ENCODE results near the gene MST1R. TPM values are rescaled to one million over a fixed set of nuclear protein-coding genes. Genes with fewer than 3 reads are reported as not detected.

MST1R gene
- total and polyA plus RNA-seq, 2 experiments from 2014 or later = 3.7 to 3.9 TPM

DNA sequence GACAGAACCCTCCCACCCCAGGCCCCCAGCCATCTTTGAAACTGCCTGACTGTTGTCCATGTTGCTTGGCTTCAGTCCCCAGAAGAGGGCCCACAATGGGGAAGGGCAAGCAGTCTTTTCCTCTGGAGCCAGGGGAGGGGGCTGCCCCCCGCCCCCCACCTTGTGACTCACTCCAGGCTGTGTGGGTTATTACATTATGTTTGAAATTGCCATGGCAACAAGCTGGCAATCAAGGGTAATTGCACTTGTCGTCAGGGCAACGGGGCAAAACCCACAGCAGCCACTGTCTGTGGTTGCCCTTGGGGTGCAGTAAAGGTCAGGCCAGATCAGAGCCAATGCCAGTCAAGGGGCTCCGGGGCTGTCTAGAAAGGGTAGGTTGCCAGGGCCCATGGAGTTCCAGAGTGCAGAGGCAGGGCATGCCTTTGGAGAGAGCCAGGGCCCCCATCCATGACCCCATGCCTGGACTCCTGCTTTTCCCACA, 30.8 kb downstream of the MST1R start:
- Mint-ChIP-seq H3K27ac (no peak overlapping the region), H3K36me3 (ENCODE audit: low read depth) (no peaks in the 10 kb centered on the region), H3K9me3 (no peaks in the 10 kb centered on the region), H3K4me3 (no peak overlapping the region), H3K27me3 (ENCODE audit: insufficient read depth, low read depth, poor library complexity) (peaks cover 11% of the 10 kb centered on the region), H3K4me1 (peaks cover 14% of the 10 kb centered on the region)
- H3K79me2 ChIP-seq (replicated peaks; ENCODE audit: insufficient read depth) = peaks cover 8% of the 10 kb centered on the region
- no peak overlapping the region for H3K4me3 ChIP-seq
- no peak overlapping the region for H2AFZ ChIP-seq
- DNase-seq (ENCODE audit: low spot score) (no peak), ATAC-seq (no peak)
- no peaks in the 10 kb centered on the region for H3K9me2 ChIP-seq (ENCODE audit: insufficient read depth)
- peaks cover 9% of the 10 kb centered on the region for H3K4me1 ChIP-seq (ENCODE audit: insufficient read depth)
- no peaks in the 10 kb centered on the region for H3K27me3 ChIP-seq (ENCODE audit: insufficient read depth)
- no peaks in the 10 kb centered on the region for H4K20me1 ChIP-seq (replicated peaks; ENCODE audit: insufficient read depth)
- 0 out of 2 replicates have a peak, but pooled peaks cover 10% of the 10 kb centered on the region for H3F3A ChIP-seq (replicated peaks; ENCODE audit: low read depth)
- TF ChIP-seq EZH2 (IDR thresholded peaks at IDR 0.05; ENCODE audit: low read depth, unreplicated experiment) (no peak), POLR2AphosphoS5 (IDR thresholded peaks at IDR 0.05; ENCODE audit: low read depth) (no peak), JUNB (IDR thresholded peaks at IDR 0.05; ENCODE audit: unreplicated experiment) (no peak), ZNF331 (CRISPR knock-in tag; IDR thresholded peaks at IDR 0.05; ENCODE audit: low read depth) (no peak), STAT1 (IDR thresholded peaks at IDR 0.05; ENCODE audit: unreplicated experiment) (no peak), CREB1 (CRISPR knock-in tag; IDR thresholded peaks at IDR 0.05; ENCODE audit: low read depth) (no peak), EZH2phosphoT487 (IDR thresholded peaks at IDR 0.05; ENCODE audit: unreplicated experiment) (no peak), ZNF114 (CRISPR knock-in tag; IDR thresholded peaks at IDR 0.05) (no peak), NANOG (IDR thresholded peaks at IDR 0.05; ENCODE audit: borderline replicate concordance) (no peak)
- TF ChIP-seq, protein P1, sequence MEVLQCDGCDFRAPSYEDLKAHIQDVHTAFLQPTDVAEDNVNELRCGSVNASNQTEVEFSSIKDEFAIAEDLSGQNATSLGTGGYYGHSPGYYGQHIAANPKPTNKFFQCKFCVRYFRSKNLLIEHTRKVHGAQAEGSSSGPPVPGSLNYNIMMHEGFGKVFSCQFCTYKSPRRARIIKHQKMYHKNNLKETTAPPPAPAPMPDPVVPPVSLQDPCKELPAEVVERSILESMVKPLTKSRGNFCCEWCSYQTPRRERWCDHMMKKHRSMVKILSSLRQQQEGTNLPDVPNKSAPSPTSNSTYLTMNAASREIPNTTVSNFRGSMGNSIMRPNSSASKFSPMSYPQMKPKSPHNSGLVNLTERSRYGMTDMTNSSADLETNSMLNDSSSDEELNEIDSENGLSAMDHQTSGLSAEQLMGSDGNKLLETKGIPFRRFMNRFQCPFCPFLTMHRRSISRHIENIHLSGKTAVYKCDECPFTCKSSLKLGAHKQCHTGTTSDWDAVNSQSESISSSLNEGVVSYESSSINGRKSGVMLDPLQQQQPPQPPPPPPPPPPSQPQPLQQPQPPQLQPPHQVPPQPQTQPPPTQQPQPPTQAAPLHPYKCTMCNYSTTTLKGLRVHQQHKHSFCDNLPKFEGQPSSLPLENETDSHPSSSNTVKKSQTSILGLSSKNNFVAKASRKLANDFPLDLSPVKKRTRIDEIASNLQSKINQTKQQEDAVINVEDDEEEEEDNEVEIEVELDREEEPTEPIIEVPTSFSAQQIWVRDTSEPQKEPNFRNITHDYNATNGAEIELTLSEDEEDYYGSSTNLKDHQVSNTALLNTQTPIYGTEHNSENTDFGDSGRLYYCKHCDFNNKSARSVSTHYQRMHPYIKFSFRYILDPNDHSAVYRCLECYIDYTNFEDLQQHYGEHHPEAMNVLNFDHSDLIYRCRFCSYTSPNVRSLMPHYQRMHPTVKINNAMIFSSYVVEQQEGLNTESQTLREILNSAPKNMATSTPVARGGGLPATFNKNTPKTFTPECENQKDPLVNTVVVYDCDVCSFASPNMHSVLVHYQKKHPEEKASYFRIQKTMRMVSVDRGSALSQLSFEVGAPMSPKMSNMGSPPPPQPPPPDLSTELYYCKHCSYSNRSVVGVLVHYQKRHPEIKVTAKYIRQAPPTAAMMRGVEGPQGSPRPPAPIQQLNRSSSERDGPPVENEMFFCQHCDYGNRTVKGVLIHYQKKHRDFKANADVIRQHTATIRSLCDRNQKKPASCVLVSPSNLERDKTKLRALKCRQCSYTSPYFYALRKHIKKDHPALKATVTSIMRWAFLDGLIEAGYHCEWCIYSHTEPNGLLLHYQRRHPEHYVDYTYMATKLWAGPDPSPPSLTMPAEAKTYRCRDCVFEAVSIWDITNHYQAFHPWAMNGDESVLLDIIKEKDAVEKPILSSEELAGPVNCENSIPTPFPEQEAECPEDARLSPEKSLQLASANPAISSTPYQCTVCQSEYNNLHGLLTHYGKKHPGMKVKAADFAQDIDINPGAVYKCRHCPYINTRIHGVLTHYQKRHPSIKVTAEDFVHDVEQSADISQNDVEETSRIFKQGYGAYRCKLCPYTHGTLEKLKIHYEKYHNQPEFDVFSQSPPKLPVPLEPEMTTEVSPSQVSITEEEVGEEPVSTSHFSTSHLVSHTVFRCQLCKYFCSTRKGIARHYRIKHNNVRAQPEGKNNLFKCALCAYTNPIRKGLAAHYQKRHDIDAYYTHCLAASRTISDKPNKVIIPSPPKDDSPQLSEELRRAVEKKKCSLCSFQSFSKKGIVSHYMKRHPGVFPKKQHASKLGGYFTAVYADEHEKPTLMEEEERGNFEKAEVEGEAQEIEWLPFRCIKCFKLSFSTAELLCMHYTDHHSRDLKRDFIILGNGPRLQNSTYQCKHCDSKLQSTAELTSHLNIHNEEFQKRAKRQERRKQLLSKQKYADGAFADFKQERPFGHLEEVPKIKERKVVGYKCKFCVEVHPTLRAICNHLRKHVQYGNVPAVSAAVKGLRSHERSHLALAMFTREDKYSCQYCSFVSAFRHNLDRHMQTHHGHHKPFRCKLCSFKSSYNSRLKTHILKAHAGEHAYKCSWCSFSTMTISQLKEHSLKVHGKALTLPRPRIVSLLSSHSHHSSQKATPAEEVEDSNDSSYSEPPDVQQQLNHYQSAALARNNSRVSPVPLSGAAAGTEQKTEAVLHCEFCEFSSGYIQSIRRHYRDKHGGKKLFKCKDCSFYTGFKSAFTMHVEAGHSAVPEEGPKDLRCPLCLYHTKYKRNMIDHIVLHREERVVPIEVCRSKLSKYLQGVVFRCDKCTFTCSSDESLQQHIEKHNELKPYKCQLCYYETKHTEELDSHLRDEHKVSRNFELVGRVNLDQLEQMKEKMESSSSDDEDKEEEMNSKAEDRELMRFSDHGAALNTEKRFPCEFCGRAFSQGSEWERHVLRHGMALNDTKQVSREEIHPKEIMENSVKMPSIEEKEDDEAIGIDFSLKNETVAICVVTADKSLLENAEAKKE (CRISPR knock-in tag; IDR thresholded peaks at IDR 0.05) = no peak
- TF ChIP-seq, protein P2, sequence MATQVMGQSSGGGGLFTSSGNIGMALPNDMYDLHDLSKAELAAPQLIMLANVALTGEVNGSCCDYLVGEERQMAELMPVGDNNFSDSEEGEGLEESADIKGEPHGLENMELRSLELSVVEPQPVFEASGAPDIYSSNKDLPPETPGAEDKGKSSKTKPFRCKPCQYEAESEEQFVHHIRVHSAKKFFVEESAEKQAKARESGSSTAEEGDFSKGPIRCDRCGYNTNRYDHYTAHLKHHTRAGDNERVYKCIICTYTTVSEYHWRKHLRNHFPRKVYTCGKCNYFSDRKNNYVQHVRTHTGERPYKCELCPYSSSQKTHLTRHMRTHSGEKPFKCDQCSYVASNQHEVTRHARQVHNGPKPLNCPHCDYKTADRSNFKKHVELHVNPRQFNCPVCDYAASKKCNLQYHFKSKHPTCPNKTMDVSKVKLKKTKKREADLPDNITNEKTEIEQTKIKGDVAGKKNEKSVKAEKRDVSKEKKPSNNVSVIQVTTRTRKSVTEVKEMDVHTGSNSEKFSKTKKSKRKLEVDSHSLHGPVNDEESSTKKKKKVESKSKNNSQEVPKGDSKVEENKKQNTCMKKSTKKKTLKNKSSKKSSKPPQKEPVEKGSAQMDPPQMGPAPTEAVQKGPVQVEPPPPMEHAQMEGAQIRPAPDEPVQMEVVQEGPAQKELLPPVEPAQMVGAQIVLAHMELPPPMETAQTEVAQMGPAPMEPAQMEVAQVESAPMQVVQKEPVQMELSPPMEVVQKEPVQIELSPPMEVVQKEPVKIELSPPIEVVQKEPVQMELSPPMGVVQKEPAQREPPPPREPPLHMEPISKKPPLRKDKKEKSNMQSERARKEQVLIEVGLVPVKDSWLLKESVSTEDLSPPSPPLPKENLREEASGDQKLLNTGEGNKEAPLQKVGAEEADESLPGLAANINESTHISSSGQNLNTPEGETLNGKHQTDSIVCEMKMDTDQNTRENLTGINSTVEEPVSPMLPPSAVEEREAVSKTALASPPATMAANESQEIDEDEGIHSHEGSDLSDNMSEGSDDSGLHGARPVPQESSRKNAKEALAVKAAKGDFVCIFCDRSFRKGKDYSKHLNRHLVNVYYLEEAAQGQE (IDR thresholded peaks at IDR 0.05; ENCODE audit: unreplicated experiment) = no peak
- TF ChIP-seq, protein P3, sequence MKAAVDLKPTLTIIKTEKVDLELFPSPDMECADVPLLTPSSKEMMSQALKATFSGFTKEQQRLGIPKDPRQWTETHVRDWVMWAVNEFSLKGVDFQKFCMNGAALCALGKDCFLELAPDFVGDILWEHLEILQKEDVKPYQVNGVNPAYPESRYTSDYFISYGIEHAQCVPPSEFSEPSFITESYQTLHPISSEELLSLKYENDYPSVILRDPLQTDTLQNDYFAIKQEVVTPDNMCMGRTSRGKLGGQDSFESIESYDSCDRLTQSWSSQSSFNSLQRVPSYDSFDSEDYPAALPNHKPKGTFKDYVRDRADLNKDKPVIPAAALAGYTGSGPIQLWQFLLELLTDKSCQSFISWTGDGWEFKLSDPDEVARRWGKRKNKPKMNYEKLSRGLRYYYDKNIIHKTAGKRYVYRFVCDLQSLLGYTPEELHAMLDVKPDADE (IDR thresholded peaks at IDR 0.05) = no peak
- TF ChIP-seq, protein P4, sequence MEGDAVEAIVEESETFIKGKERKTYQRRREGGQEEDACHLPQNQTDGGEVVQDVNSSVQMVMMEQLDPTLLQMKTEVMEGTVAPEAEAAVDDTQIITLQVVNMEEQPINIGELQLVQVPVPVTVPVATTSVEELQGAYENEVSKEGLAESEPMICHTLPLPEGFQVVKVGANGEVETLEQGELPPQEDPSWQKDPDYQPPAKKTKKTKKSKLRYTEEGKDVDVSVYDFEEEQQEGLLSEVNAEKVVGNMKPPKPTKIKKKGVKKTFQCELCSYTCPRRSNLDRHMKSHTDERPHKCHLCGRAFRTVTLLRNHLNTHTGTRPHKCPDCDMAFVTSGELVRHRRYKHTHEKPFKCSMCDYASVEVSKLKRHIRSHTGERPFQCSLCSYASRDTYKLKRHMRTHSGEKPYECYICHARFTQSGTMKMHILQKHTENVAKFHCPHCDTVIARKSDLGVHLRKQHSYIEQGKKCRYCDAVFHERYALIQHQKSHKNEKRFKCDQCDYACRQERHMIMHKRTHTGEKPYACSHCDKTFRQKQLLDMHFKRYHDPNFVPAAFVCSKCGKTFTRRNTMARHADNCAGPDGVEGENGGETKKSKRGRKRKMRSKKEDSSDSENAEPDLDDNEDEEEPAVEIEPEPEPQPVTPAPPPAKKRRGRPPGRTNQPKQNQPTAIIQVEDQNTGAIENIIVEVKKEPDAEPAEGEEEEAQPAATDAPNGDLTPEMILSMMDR (conservative IDR thresholded peaks at IDR 0.05; ENCODE audit: low read depth in 2 of 2) = no peak
- H3K4me2 ChIP-seq = no peak overlapping the region
- no peak overlapping the region for H3K27ac ChIP-seq (ENCODE audit: low read depth)
- no peaks in the 10 kb centered on the region for H3K36me3 ChIP-seq (ENCODE audit: insufficient read depth)
